Adrenal gland (tissue), 12 donors: Measurements from ENCODE around the gene NISCH. TPM values are rescaled to one million over a fixed set of nuclear protein-coding genes. Genes with fewer than 3 reads are reported as not detected.
A peak's percentile ranks its signal among the peaks of the same experiment; 100 is the strongest.

Experiments used
- DNase-seq, 7 donors: peaks; one replicate each; pipeline ENCODE4 v3.0.0-alpha.2; 2019 to 2020
- H3K27ac ChIP-seq, 5 donors: fragments of 200-600 bp; sonication (generic) in 4 of 5; 1 replicate in 3 of 5; 2 replicates in 2 of 5; pipeline versions ENCODE4 v1.5.1 to v1.8.0; 2016 to 2020; ENCODE audit warnings: mild to moderate bottlenecking in 1 of 5
- H3K27me3 ChIP-seq: fragments of 200-600 bp; 2 replicates; pipeline ENCODE4 v1.8.0; 2021
- H3K36me3 ChIP-seq, 2 donors: fragments of 200-600 bp; replicated peaks in 1 of 2; 1 replicate in 1 of 2; 2 replicates in 1 of 2; pipeline versions ENCODE4 v1.5.1 to v1.8.0; 2018 to 2022
- H3K4me1 ChIP-seq, 2 donors: fragments of 200-600 bp; replicated peaks in 1 of 2; 1 replicate in 1 of 2; 2 replicates in 1 of 2; pipeline versions ENCODE4 v1.5.1 to v1.8.0; 2018 to 2021
- H3K4me3 ChIP-seq, 4 donors: fragments of 200-600 bp; sonication (generic) in 3 of 4; one replicate each; pipeline ENCODE4 v1.5.1; 2016 to 2018
- H3K9me3 ChIP-seq, 3 donors: fragments of 200-600 bp; sonication (generic) in 1 of 3; replicated peaks in 1 of 3; 1 replicate in 2 of 3; 2 replicates in 1 of 3; pipeline versions ENCODE4 v1.5.1 to v1.8.0; 2016 to 2021
- POLR2A ChIP-seq, 2 donors: fragments of 450-650 bp; IDR thresholded peaks; one replicate each; pipeline ENCODE4 v1.6.1; 2017; ENCODE audit warnings: antibody characterized with exemption in 2 of 2, mild to moderate bottlenecking in 2 of 2, moderate library complexity in 1 of 2
- WGBS, 4 donors: extraction: QIAGEN DNeasy Blood & Tissue Kit in 2 of 4; methylation state at CpG; one replicate each; pipeline versions ENCODE4 v1.1.5 to v1.1.7; 2013 to 2017; 5-methylcytosine and 5-hydroxymethylcytosine counted together
- intact Hi-C, 2 donors: fragments of 100-400 bp; cut with DNase I; formaldehyde crosslinking; loops; one replicate each; pipeline versions ENCODE4 v1.14.1 to v1.15.0; 2022 to 2023
- polyA plus RNA-seq, 3 donors: library from polyadenylated mRNA; stranded (reverse); fragments of 200-250 nt in 2 of 3; fragments of 350-450 nt in 1 of 3; fragmentation: Illumina TruSeq in 1 of 3; extraction: RNeasy Lipid Tissue Mini Kit (QIAGEN cat#74804) in 1 of 3; gene quantifications; one replicate each; pipeline ENCODE4 v1.2.3, GENCODE V29; 2013 to 2014
- total RNA-seq, 9 donors: library from RNA; depleted of rRNA in 4 of 9; stranded (reverse); fragments of >200 nt in 4 of 9; fragments of 120-200 nt in 1 of 9; fragmentation: NEBNext Ultra II Directional in 1 of 9; extraction: Animal tissue kit (Norgen Biotek cat#: 25700) in 1 of 9; gene quantifications; one replicate each; pipeline versions ENCODE4 v1.1.0 to v1.2.4, GENCODE V29; 2013 to 2023
- TF ChIP-seq, protein P1 (sequence below), 6 experiments: fragments of 450-650 bp in 4 of 6; fragments of 200-600 bp in 2 of 6; sonication (generic) in 1 of 6; IDR thresholded peaks; 1 replicate in 5 of 6; 2 replicates in 1 of 6; pipeline versions ENCODE4 v1.5.1 to v1.8.0; 2016 to 2021; ENCODE audit warnings: antibody characterized with exemption in 6 of 6, mild to moderate bottlenecking in 2 of 6, moderate library complexity in 1 of 6
- donor health status: healthy with polysubstance abuse.
- donor health status: Bipolar disorder and iron deficiency.
- donor health status: DM: yes; HTN: yes; CAD: no.
- donor health status: DM: no; HTN: no; CAD: no.
- donor health status: DM: no; HTN: no; CAD: no.
- donor health status: DM: yes; HTN: yes; CAD: no.

Gene NISCH
- total and polyA plus RNA-seq, 12 donors, result 39.4 to 186 (median 100) TPM

- Histone ChIP-seq H3K4me3 (no peak overlapping the region), H3K27me3 (no peaks in the 10 kb centered on the region), H3K27ac (peak overlapping the region in 1 of 5 donors; percentile 96), H3K36me3 (peaks cover 0 to 52% of the 10 kb centered on the region in 2 donors), H3K9me3 (no peaks in the 10 kb centered on the region), H3K4me1 (peaks cover 24 to 38% of the 10 kb centered on the region in 2 donors)
- TF ChIP-seq, protein P1, sequence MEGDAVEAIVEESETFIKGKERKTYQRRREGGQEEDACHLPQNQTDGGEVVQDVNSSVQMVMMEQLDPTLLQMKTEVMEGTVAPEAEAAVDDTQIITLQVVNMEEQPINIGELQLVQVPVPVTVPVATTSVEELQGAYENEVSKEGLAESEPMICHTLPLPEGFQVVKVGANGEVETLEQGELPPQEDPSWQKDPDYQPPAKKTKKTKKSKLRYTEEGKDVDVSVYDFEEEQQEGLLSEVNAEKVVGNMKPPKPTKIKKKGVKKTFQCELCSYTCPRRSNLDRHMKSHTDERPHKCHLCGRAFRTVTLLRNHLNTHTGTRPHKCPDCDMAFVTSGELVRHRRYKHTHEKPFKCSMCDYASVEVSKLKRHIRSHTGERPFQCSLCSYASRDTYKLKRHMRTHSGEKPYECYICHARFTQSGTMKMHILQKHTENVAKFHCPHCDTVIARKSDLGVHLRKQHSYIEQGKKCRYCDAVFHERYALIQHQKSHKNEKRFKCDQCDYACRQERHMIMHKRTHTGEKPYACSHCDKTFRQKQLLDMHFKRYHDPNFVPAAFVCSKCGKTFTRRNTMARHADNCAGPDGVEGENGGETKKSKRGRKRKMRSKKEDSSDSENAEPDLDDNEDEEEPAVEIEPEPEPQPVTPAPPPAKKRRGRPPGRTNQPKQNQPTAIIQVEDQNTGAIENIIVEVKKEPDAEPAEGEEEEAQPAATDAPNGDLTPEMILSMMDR (IDR thresholded peaks at IDR 0.05), result no peak
- no peak for TF ChIP-seq POLR2A (IDR thresholded peaks at IDR 0.05)
- peak in 6 of 7 donors; percentile 41 to 77 (median 67) for DNase-seq
- 44 to 81% (median 58%) methylated on average over 1 to 3 of the region's 3 CpGs for WGBS, 4 donors
- intact Hi-C loops, result no loop called here
Measured at GRCh38 chr3:52407779-52408178, 47.6 kb upstream of the NISCH start.

DNA sequence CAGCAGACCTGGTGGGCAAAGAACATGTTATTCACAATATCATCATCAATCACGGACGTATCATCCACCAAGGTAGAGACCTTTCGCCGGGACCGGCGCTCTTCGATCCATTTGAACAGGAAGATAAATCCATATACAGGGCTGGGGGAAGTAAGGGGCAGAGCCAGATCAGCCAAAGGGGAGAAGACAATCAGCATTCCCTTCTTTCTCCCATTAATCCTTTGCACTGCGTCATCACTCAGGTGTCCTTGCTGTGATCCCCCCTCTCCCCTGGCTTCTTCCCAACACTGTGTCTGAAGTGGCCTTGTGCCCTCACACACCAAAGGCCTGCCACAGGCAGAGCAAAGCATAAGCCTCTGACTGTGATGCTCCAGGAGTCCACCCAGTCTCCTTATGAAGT, 46.9 kb upstream of the NISCH start:
- Histone ChIP-seq H3K27me3 (no peaks in the 10 kb centered on the region), H3K36me3 (peaks cover 0 to 45% of the 10 kb centered on the region in 2 donors), H3K4me3 (peak overlapping the region in 1 of 4 donors; percentile 91), H3K9me3 (no peaks in the 10 kb centered on the region), H3K27ac (peak overlapping the region in 2 of 5 donors; percentile 96 to 97), H3K4me1 (peaks cover 24 to 40% of the 10 kb centered on the region in 2 donors)
- DNase-seq, result peak in 3 of 7 donors; percentile 49 to 54 (median 52)
- intact Hi-C loops, result no loop called here
- TF ChIP-seq, protein P1 (IDR thresholded peaks at IDR 0.05), result no peak
- peak in 1 of 2 donors; percentile 35 for TF ChIP-seq POLR2A (IDR thresholded peaks at IDR 0.05)
- WGBS, 4 donors, result 52 to 62% (median 57%) methylated on average over 8 of the region's 8 CpGs

DNA sequence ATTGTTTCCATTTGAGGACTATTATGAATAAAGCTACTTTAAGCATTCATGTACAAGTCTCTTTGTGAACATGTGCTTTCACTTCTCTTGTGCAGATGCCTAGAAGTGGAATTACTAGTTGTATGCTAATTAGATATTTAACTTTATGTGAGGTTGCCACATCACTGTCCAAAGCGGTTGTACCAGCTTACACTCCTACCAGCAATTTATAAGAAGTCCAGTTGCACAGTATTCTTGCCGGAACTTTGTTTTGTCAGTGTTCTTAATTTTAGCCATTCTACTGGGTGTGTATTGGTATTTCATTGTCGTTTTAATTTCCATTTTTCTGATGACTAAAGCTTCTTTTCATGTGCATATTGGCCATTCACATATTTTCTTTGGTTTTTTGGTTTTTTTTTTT, 39.6 kb upstream of the NISCH start:
- H3K27ac ChIP-seq, result no peak overlapping the region
- 85 to 94% (median 90%) methylated on average over 3 of the region's 3 CpGs for WGBS, 4 donors
- H3K4me1 ChIP-seq, result peaks cover 8 to 18% of the 10 kb centered on the region in 2 donors
- intact Hi-C loops, result no loop called here
- no peak overlapping the region for H3K4me3 ChIP-seq
- H3K36me3 ChIP-seq, result no peaks in the 10 kb centered on the region
- no peaks in the 10 kb centered on the region for H3K9me3 ChIP-seq
- DNase-seq, result no peak
- no peak for TF ChIP-seq POLR2A (IDR thresholded peaks at IDR 0.05)
- TF ChIP-seq, protein P1 (IDR thresholded peaks at IDR 0.05), result no peak
- no peaks in the 10 kb centered on the region for H3K27me3 ChIP-seq

GRCh38 chr3:52420388-52420787, 35.0 kb upstream of the NISCH start:
- Histone ChIP-seq H3K27ac (no peak overlapping the region), H3K4me1 (no peaks in the 10 kb centered on the region), H3K9me3 (no peaks in the 10 kb centered on the region), H3K36me3 (no peaks in the 10 kb centered on the region), H3K27me3 (no peaks in the 10 kb centered on the region), H3K4me3 (no peak overlapping the region)
- no peak for DNase-seq
- intact Hi-C loops, result no loop called here
- WGBS, 4 donors, result 87 to 93% (median 91%) methylated on average over 2 of the region's 2 CpGs
- TF ChIP-seq, protein P1 (IDR thresholded peaks at IDR 0.05), result no peak
- no peak for TF ChIP-seq POLR2A (IDR thresholded peaks at IDR 0.05)
